WTC11 (cell line): ENCODE data around the gene DNAH8. TPM values are rescaled to one million over a fixed set of nuclear protein-coding genes. Genes with fewer than 3 reads are reported as not detected.

Experiments used
- ATAC-seq: fragments of 200-7000 bp; cut with Tn5 transposase; 2 replicates; pipeline ENCODE4 v1.10.0; 2021; ENCODE audit warnings: mild to moderate bottlenecking, moderate library complexity
- Bru-seq: library from RNA; stranded (reverse); fragments of 400-500 nt; gene quantifications from one replicate; lab custom pipeline; 2021; lab: Mats Ljungman, UMichigan
- CTCF ChIA-PET: fragments of 300-600 bp; sonication (Branson Sonifier 250); formaldehyde crosslinking; loops from one replicate; lab custom pipeline; 2021; ENCODE audit warnings: antibody characterized with exemption; lab: Charles Lee
- POLR2A ChIA-PET: fragments of 350-600 bp; sonication (Branson Sonifier 250); formaldehyde crosslinking; loops from one replicate; lab custom pipeline; 2021; ENCODE audit warnings: antibody characterized with exemption; lab: Charles Lee
- DNase-seq: peaks from one replicate; pipeline ENCODE4 v3.0.0; 2021; ENCODE audit warnings: low spot score
- H3K27ac Mint-ChIP-seq: 2 replicates; pipeline ENCODE4 v1.8.0; 2021; ENCODE audit warnings: mixed read lengths
- H3K27me3 Mint-ChIP-seq: 2 replicates; pipeline ENCODE4 v1.8.0; 2021; ENCODE audit warnings: low read depth, mild to moderate bottlenecking, moderate library complexity, mixed read lengths
- H3K36me3 Mint-ChIP-seq: 2 replicates; pipeline ENCODE4 v1.8.0; 2021; ENCODE audit warnings: mixed read lengths
- H3K4me1 Mint-ChIP-seq: 2 replicates; pipeline ENCODE4 v1.8.0; 2022; ENCODE audit warnings: mixed read lengths
- H3K4me3 Mint-ChIP-seq: 2 replicates; pipeline ENCODE4 v1.8.0; 2021; ENCODE audit warnings: mild to moderate bottlenecking, moderate library complexity, mixed read lengths
- H3K9me3 Mint-ChIP-seq: 2 replicates; pipeline ENCODE4 v1.8.0; 2021; ENCODE audit warnings: mixed read lengths
- ATF6 ChIP-seq: sonication (generic); formaldehyde crosslinking; IDR thresholded peaks from 2 replicates; pipeline ENCODE4 v1.8.1; 2023; ENCODE audit warnings: mild to moderate bottlenecking, missing genetic modification reagents
- CTCF ChIP-seq: fragments of 200-600 bp; IDR thresholded peaks from 2 replicates; pipeline ENCODE4 v1.8.0; 2022; ENCODE audit warnings: antibody characterized with exemption
- E2F1 ChIP-seq: sonication (generic); formaldehyde crosslinking; IDR thresholded peaks from 2 replicates; pipeline ENCODE4 v1.8.0; 2022; ENCODE audit warnings: mild to moderate bottlenecking, missing genetic modification reagents
- E2F4 ChIP-seq: sonication (generic); formaldehyde crosslinking; IDR thresholded peaks from 2 replicates; pipeline ENCODE4 v1.8.1; 2022; ENCODE audit warnings: low read depth, mild to moderate bottlenecking, moderate library complexity, missing genetic modification reagents, borderline replicate concordance
- ESRRA ChIP-seq: sonication (generic); formaldehyde crosslinking; IDR thresholded peaks from 2 replicates; pipeline ENCODE4 v1.8.1; 2022; ENCODE audit warnings: mild to moderate bottlenecking, missing genetic modification reagents, borderline replicate concordance
- JUN ChIP-seq: sonication (generic); formaldehyde crosslinking; IDR thresholded peaks from 2 replicates; pipeline ENCODE4 v1.8.0; 2023; ENCODE audit warnings: mild to moderate bottlenecking, missing genetic modification reagents
- MAX ChIP-seq: sonication (generic); formaldehyde crosslinking; IDR thresholded peaks from 2 replicates; pipeline ENCODE4 v1.8.0; 2022; ENCODE audit warnings: mild to moderate bottlenecking, missing genetic modification reagents
- MYBL2 ChIP-seq: sonication (generic); formaldehyde crosslinking; IDR thresholded peaks from 2 replicates; pipeline ENCODE4 v1.8.1; 2023; ENCODE audit warnings: mild to moderate bottlenecking, moderate library complexity, missing genetic modification reagents
- NR1H2 ChIP-seq: sonication (generic); formaldehyde crosslinking; IDR thresholded peaks from 2 replicates; pipeline ENCODE4 v1.9.0; 2021; ENCODE audit warnings: mild to moderate bottlenecking, moderate library complexity, missing genetic modification reagents
- NR2C2 ChIP-seq: sonication (generic); formaldehyde crosslinking; IDR thresholded peaks from 2 replicates; pipeline ENCODE4 v1.8.0; 2022; ENCODE audit warnings: mild to moderate bottlenecking, missing genetic modification reagents
- PRRX2 ChIP-seq: fragments of 250-450 bp; sonication (Bioruptor Pico); IDR thresholded peaks from 2 replicates; pipeline ENCODE4 v1.8.0; 2021; ENCODE audit warnings: mild to moderate bottlenecking
- SP1 ChIP-seq: sonication (generic); formaldehyde crosslinking; conservative IDR thresholded peaks from 2 replicates; pipeline ENCODE4 v1.8.1; 2022; ENCODE audit warnings: missing genetic modification reagents
- USF2 ChIP-seq: sonication (generic); formaldehyde crosslinking; IDR thresholded peaks from 2 replicates; pipeline ENCODE4 v1.8.1; 2023; ENCODE audit warnings: mild to moderate bottlenecking, missing genetic modification reagents, moderate library complexity
- ZBTB21 ChIP-seq: sonication (generic); formaldehyde crosslinking; IDR thresholded peaks from 2 replicates; pipeline ENCODE4 v1.8.1; 2023; ENCODE audit warnings: mild to moderate bottlenecking, missing genetic modification reagents, borderline replicate concordance
- ZNF121 ChIP-seq: sonication (generic); formaldehyde crosslinking; IDR thresholded peaks from 2 replicates; pipeline ENCODE4 v1.8.0; 2023; ENCODE audit warnings: missing genetic modification reagents
- ZNF138 ChIP-seq: sonication (generic); formaldehyde crosslinking; conservative IDR thresholded peaks from 2 replicates; pipeline ENCODE4 v1.8.1; 2022; ENCODE audit warnings: mild to moderate bottlenecking, moderate library complexity, missing genetic modification reagents
- ZNF263 ChIP-seq: sonication (generic); formaldehyde crosslinking; IDR thresholded peaks from 2 replicates; pipeline ENCODE4 v1.8.1; 2022; ENCODE audit warnings: low read depth, mild to moderate bottlenecking, moderate library complexity, missing genetic modification reagents
- ZNF396 ChIP-seq: fragments of 250-450 bp; sonication (Bioruptor Pico); IDR thresholded peaks from 2 replicates; pipeline ENCODE4 v1.8.0; 2021; ENCODE audit warnings: mild to moderate bottlenecking, moderate library complexity, borderline replicate concordance
- ZNF416 ChIP-seq: fragments of 250-450 bp; sonication (Bioruptor Pico); IDR thresholded peaks from 2 replicates; pipeline ENCODE4 v1.9.0; 2021; ENCODE audit warnings: mild to moderate bottlenecking, inconsistent platforms
- long read RNA-seq, 3 experiments: library from RNA in 1 of 3; library from capped mRNA in 1 of 3; library from polyadenylated mRNA in 1 of 3; unstranded in 2 of 3; stranded (forward) in 1 of 3; transcript quantifications; one replicate each; pipeline ENCODE4 v2.0.0, GENCODE V29; 2021
- total RNA-seq: library from RNA; stranded (reverse); gene quantifications from 3 replicates; pipeline ENCODE4 v1.2.3, GENCODE V29; 2021

Gene DNAH8
- total RNA-seq (0.02 TPM in 1 of 3 replicates, not detected in the others), Bru-seq, nascent RNA (percentile 5 among the genes with signal in this experiment)
- long read RNA-seq, experiment 1, partial matches to known transcripts = 1 of 1 reads
- long read RNA-seq, experiment 1, other reads (novel, unspliced or antisense) = 0 of 1 reads
- long read RNA-seq, experiment 2, partial matches to known transcripts = 1 of 1 reads
- long read RNA-seq, experiment 2, other reads (novel, unspliced or antisense) = 0 of 1 reads
- long read RNA-seq, experiment 3 = 0 reads

- Mint-ChIP-seq H3K27me3 (peaks cover 45% of the 10 kb centered on the region), H3K4me1 (peaks cover 12% of the 10 kb centered on the region), H3K27ac (no peak within 1 kb of the TSS), H3K9me3 (peaks cover 14% of the 10 kb centered on the region), H3K4me3 (peak within 1 kb of the TSS; percentile 64), H3K36me3 (peaks cover 2% of the 10 kb centered on the region)
- ChIA-PET POLR2A (no interaction called here), CTCF (interaction anchor here (0.9 kb wide), 1 partner anchor 58 kb away, joined by 3 read pairs; no protein-coding TSS in a partner anchor)
- ATAC-seq = peak; percentile 85
- DNase-seq = peak; percentile 49
- no peak for TF ChIP-seq E2F1 (CRISPR knock-in tag)
- TF ChIP-seq MAX = no peak
- TF ChIP-seq ZNF138 (CRISPR knock-in tag) = no peak
- TF ChIP-seq JUN (CRISPR knock-in tag) = no peak
- TF ChIP-seq E2F4 (CRISPR knock-in tag) = no peak
- no peak for TF ChIP-seq NR1H2 (CRISPR knock-in tag)
- TF ChIP-seq ZNF263 (CRISPR knock-in tag) = no peak
- no peak for TF ChIP-seq USF2 (CRISPR knock-in tag)
- no peak for TF ChIP-seq ATF6 (CRISPR knock-in tag)
- TF ChIP-seq NR2C2 (CRISPR knock-in tag) = no peak
- no peak for TF ChIP-seq ZNF396
- no peak for TF ChIP-seq MYBL2 (CRISPR knock-in tag)
- no peak for TF ChIP-seq ZNF121 (CRISPR knock-in tag)
- TF ChIP-seq ZBTB21 (CRISPR knock-in tag) = no peak
- no peak for TF ChIP-seq ZNF416
- TF ChIP-seq PRRX2 = no peak
- no peak for TF ChIP-seq ESRRA
Measured at GRCh38 chr6:38715016-38715689, at the start of gene DNAH8. DNAH8 (plus strand) TSS chr6:38715311; CDS start chr6:38722810, 7,499 bp downstream.

- DNase-seq = no peak
- Mint-ChIP-seq H3K27me3 (no peaks in the 10 kb centered on the region; the same call in 1 of the 2 replicates), H3K27ac (no peak overlapping the region; the same call in 1 of the 2 replicates), H3K4me1 (no peaks in the 10 kb centered on the region)
- POLR2A ChIA-PET = no interaction called here
- no peak for TF ChIP-seq SP1 (CRISPR knock-in tag)
- TF ChIP-seq CTCF = peak; percentile 54; the same call in 1 of the 2 replicates
- TF ChIP-seq, all 79 proteins: peak for 1
- CTCF ChIA-PET = interaction anchor here (1.0 kb wide), 1 partner anchor 169 kb away, joined by 3 read pairs; no protein-coding TSS in a partner anchor
- Mint-ChIP-seq H3K4me3 (no peak overlapping the region), H3K36me3 (peaks cover 23% of the 10 kb centered on the region), H3K9me3 (peaks cover 16% of the 10 kb centered on the region)
- peak; percentile 86 for ATAC-seq
Measured at GRCh38 chr6:38671885-38672467, 43.1 kb upstream of the DNAH8 start.
